Stimulated activated naive CD8-positive, alpha-beta T cell treated with anti-CD3 and anti-CD28 coated beads, Interleukin-15, Interleukin-2, amounts not matched to agents 100 ng/mL and 50 ng/mL, for 24 hours (primary cell): ENCODE results near the gene AHNAK2.
A peak's percentile ranks its signal among the peaks of the same experiment; 100 is the strongest.

Experiments
- H3K27ac Mint-ChIP-seq: one replicate; pipeline ENCODE4 v1.8.0; 2021; ENCODE audit warnings: mild to moderate bottlenecking, mixed read lengths
- H3K27me3 Mint-ChIP-seq: one replicate; pipeline ENCODE4 v1.8.0; 2021; ENCODE audit warnings: mixed read lengths
- H3K36me3 Mint-ChIP-seq: one replicate; pipeline ENCODE4 v1.8.0; 2021; ENCODE audit warnings: low read depth, mixed read lengths
- H3K4me1 Mint-ChIP-seq: one replicate; pipeline ENCODE4 v1.8.0; 2021; ENCODE audit warnings: low read depth, mixed read lengths
- H3K4me3 Mint-ChIP-seq: one replicate; pipeline ENCODE4 v1.8.0; 2021; ENCODE audit warnings: mild to moderate bottlenecking, mixed read lengths
- H3K9me3 Mint-ChIP-seq: one replicate; pipeline ENCODE4 v1.8.0; 2021; ENCODE audit warnings: mixed read lengths

Gene AHNAK2

DNA sequence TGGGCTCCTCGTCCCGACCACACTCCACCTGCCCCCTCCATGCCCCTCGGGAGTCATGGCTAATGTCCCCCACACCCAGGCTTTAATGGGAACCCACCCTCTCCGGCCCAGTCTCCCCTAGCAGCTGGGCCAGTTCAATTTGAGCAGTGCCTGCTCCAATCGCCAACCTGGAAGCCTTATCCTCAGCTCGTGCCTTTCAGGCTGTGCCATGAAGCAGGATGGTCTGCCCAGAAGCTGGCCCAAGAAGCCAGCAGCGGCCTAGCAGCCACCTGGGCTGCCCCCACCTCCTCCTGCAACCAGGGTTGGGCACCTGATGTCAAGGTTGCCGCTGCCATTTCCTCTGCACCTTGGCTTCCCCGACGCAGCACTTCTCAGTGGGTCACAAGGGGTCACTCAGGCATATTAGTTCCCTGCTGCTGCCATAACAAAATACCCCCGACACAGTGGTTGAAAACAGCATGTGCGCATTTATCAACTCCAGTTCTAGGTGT lies 5.1 kb upstream of the AHNAK2 start:
- no peaks in the 10 kb centered on the region for H3K36me3 Mint-ChIP-seq
- no peak overlapping the region for H3K4me3 Mint-ChIP-seq
- H3K27me3 Mint-ChIP-seq = peaks cover 11% of the 10 kb centered on the region
- H3K4me1 Mint-ChIP-seq = peaks cover 8% of the 10 kb centered on the region
- H3K27ac Mint-ChIP-seq = no peak overlapping the region
- no peaks in the 10 kb centered on the region for H3K9me3 Mint-ChIP-seq

DNA sequence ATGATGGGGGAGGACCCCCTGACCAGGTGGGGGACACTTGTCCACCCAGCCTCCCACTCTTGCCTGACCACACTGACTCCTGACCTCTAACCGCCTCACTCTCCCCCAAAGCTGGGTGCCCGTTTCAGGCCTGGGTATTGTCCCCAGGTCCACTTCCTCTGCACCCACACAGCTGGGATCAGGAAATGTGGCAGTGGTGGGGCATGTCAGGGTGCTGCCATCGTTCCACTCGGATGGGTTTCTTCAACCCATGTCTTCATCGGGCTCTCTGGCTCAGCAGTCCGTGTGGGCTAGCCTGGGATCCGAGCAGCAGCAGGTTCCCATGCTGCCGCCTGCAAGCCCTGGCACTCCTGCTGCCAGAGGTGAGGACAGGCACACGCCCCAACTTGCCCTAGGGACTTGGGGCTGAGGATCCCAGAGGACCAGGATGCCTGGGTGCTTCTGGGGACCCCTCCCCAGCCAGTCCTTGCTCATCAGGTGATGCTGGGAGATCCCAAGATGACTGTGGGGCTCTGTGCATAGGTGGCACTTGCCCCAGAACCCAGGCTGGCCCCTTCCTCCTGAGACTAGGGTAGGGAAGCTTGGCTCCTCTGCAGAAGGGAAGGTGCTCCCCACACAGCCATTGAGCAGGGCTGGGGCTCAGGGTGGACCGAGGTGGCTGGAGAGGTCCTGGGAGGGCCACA lies 4.5 kb upstream of the AHNAK2 start:
- Mint-ChIP-seq H3K4me3 (no peak overlapping the region), H3K36me3 (no peaks in the 10 kb centered on the region), H3K27ac (no peak overlapping the region), H3K4me1 (peaks cover 10% of the 10 kb centered on the region), H3K27me3 (peaks cover 13% of the 10 kb centered on the region), H3K9me3 (no peaks in the 10 kb centered on the region)

DNA sequence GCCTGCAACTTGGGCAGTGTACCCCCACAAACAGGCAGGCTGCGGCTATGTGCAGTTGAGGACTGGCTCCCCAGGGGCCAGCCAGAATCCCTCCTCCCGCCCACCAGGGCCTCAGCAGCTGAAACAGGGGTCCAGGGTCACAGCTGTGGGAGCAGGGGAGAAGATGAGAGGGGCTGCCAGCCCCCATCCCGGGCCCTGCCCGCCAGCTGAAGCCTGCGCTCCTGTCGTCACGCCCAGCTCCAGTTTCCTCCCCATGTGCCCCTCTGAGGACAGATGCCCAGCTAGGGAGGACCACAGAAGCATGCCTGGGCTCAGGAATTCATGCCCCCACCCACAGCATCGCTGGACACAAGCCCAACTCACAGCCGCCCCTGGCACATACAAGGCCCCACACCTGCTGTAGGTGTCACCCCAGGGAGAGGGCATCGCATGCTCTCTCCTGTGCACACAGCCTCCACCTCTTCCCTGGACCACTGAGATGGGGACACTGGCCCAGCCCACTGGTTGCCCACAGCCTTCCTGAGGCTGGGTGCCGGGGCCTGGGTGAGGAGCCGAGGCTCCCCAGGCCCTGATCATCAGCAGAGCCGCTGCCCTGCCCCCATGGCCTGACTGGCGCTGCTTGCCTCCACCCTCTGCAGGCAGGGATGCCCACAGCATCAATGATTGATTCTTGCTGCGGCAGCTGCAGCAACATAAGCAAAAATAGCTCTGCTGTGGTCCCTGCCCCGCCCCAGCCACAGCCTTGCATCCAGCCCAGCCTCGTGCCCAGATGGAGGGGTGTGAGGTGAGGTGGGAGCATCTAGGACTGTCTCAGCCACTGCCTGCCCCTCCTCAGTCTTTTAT lies 3.7 kb upstream of the AHNAK2 start:
- Mint-ChIP-seq H3K27me3 (peaks cover 15% of the 10 kb centered on the region), H3K4me1 (peaks cover 14% of the 10 kb centered on the region), H3K4me3 (no peak overlapping the region), H3K9me3 (no peaks in the 10 kb centered on the region), H3K36me3 (no peaks in the 10 kb centered on the region), H3K27ac (no peak overlapping the region)

DNA sequence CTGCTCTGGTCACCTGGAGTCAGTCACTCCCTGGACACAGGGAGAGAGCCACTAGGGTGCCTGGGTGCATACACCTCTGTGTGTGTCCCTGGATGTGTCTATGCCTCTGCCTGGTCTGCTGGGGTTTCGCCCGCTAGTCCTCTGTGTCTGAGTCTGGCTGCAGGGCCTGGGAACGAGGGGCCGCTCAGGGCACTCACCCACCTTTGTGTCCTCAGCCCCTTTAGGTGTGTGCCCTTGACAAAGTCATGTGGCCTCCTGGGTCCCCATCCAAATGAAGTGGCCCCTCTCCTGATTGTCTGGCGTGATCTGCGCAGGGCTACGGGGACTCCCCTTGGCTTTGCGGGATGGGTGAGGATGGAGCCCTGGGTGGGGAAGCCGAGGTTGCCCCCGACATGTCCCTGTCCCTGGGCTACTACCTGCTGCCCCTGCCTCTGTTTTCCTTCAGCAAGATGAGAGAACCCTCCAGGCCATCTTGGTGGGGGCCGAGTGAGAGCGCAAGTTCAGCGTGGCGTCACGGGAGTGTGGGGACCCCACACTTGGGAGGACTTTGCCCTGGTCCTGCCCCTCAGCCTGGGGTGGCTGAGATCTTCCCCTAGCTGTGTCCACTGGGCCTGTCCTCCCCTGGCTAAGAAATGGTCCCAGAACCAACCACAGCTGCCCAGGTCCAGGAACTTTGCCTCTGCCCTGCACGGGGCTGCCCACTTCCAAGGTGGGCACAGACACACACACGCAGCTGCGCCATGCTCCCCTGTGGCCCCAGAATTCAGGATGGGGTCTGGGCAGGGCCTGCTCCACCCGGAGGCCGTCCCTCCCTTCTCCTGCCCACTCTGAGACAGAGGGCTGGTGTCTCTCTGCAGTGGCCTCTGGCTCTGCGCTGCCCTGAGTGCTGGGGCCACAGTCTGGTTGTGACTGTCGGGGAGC lies 2.7 kb upstream of the AHNAK2 start:
- Mint-ChIP-seq H3K4me1 (peaks cover 13% of the 10 kb centered on the region), H3K4me3 (no peak overlapping the region), H3K27ac (no peak overlapping the region), H3K27me3 (peaks cover 21% of the 10 kb centered on the region), H3K9me3 (no peaks in the 10 kb centered on the region), H3K36me3 (no peaks in the 10 kb centered on the region)

DNA sequence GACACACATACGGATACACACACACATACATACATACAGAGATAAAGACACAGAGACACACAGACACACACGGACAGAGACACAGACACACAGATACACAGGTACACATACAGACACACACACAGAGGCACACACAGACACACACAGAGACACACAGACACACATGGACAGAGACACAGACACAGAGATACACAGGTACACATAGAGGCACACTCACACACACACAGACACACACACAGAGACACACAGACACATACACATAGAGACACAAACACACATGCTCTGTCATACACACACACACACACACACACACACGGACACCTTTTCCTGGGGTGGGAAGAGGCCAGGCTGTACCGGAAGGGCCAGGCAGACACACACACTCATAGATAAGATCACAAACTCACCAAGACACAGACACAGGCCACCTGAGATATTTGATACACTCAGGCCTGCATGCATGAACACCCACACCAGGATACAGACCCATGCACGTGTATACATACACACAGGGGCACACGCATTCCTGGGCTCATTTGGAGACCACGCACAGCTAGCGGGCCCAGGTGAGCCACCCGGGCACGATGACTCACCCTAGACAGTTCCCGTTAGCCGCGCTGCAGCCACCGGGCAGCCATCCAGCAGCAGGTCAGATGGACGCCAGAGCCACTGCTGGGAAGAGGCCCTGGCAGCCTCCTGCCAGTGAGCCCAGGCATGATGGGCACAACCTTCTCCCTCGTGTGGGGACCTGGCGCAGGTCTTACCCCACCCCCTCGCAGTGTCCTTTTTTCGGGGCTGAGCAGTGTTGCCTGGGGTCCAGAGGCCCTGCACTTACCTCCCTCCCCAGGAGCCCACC lies 1.8 kb upstream of the AHNAK2 start:
- Mint-ChIP-seq H3K4me3 (no peak overlapping the region), H3K9me3 (no peaks in the 10 kb centered on the region), H3K36me3 (no peaks in the 10 kb centered on the region), H3K27ac (no peak overlapping the region), H3K4me1 (peaks cover 16% of the 10 kb centered on the region), H3K27me3 (peaks cover 21% of the 10 kb centered on the region)

DNA sequence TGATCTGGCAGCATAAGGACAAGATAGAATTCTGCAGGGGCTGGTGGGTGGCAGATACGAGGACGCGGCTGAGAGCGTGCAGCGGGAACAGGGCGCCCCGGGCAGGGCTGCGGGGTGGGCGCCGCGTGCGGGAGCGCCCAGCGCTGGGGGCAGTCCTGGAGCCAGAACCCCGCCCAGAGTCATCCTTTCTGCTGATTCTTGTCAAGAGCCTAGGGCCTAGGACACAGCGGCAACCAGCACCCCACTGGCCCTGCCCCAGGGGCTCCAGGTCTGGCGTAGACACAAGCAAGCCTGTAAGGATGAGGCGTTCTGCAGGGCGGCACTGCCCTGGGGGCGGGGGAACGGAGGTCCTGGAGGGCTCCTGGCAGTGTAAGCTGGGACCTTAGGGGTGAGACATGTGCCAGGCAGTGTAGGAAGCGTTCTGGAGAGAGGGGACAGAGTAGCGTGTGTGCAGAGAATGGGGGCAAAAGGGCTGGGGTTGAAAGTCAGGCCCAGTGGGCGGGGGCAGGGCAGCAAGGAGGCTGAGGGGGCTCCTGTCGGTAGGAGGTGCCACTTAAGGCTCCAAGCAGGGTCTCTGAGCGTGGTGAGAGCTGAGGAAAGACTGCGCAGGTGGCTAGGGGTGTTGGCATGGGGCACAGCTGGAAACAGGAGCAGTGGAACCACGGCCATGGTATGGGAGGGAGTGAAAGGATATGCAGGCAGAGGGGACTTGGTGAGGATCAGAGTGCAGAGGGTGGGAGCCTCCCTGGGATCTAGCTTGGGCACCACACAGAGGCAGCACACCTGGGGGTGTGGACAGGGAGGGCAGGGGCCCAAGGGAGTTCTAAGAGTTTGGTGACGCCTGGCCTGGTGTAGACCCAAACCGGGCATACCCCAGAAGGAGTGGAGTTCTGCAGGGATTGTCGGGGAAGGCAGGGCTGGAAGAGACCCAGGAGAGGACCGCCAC lies 845 bp upstream of the AHNAK2 start:
- H3K36me3 Mint-ChIP-seq = no peaks in the 10 kb centered on the region
- peaks cover 13% of the 10 kb centered on the region for H3K4me1 Mint-ChIP-seq
- H3K27me3 Mint-ChIP-seq = peaks cover 21% of the 10 kb centered on the region
- no peaks in the 10 kb centered on the region for H3K9me3 Mint-ChIP-seq
- no peak overlapping the region for H3K27ac Mint-ChIP-seq
- H3K4me3 Mint-ChIP-seq = no peak overlapping the region

DNA sequence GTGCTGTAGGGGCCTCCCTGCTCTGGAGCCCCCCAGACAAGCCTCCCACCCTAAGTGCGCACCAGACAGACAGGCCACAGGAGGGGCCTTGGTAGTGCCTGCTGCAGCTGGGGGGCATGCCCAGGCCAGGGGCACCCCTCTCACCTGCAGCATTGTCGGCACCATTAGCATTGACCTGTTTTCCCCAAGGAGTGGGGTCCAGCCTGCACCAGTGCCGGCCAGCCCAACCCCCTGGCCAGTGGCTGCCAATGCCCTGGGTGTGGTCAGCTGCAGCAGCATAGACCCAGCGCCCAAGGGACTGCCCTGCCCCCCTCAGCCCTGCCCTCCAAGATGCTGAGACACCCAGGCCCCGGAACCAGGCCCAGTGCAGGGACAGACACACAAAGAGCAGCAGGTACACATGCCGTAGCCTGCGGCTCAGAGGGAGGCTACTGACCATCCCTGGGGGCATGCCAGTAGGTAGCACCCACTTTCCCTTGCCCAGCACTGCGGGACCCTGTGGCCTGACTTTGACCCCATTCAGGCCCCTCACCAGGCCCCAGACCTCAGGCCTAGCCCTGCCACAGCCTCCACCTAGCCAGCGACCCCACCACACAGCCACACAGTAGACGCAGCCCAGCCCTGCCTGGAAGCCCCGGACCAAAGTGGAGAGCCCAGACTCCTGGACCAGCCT lies 1.0 kb downstream of the AHNAK2 start:
- H3K27ac Mint-ChIP-seq = no peak overlapping the region
- no peaks in the 10 kb centered on the region for H3K36me3 Mint-ChIP-seq
- peak overlapping the region; percentile 49 for H3K4me3 Mint-ChIP-seq

DNA sequence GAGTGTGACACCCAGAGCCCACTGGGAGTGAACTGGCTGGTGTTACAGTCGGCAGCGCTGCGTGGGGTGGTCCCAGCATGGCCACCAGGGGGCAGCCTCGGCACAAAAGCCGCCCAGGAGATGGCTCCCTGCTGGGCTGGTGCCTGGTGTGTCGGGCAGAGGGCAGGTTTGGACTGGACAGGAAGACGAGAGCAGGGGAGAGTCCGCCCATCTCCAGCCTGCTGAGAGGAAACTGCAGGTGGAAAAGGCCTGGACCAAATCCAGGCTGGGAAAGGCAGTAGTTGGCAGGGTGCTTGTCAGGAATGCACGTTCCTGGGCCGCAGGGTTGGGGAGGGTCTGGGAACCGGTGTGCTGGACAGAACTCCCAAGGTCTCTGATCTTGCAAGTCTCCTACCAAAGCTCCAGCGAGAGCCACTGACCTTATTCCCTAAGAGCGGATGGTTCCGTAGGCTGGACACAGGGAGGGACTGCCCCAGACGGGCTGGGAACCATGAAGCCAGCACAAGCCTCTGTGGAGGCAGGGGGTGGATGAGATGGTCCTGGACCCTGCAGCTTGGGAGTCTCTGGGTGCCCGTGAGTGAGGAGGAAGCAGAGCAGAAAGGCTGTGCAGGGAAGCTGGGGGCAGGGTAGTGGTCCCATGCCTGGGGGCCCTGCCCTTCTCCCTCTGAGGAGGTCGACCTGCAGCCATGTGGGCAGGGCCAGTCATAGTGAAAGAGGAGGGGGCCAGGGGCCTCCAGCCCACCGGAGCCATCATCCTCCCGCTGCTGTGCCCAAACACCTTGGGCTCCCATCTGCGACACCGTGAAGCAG lies 1.8 kb downstream of the AHNAK2 start:
- peak overlapping the region; percentile 57 for H3K4me3 Mint-ChIP-seq
- no peaks in the 10 kb centered on the region for H3K36me3 Mint-ChIP-seq
- H3K4me1 Mint-ChIP-seq = peaks cover 13% of the 10 kb centered on the region
- H3K27me3 Mint-ChIP-seq = peaks cover 21% of the 10 kb centered on the region
- H3K27ac Mint-ChIP-seq = no peak overlapping the region
- no peaks in the 10 kb centered on the region for H3K9me3 Mint-ChIP-seq

More for the DNA sequence above, 1.0 kb downstream of the AHNAK2 start:
- Mint-ChIP-seq H3K4me1 (peaks cover 13% of the 10 kb centered on the region), H3K9me3 (no peaks in the 10 kb centered on the region), H3K27me3 (peaks cover 21% of the 10 kb centered on the region)

DNA sequence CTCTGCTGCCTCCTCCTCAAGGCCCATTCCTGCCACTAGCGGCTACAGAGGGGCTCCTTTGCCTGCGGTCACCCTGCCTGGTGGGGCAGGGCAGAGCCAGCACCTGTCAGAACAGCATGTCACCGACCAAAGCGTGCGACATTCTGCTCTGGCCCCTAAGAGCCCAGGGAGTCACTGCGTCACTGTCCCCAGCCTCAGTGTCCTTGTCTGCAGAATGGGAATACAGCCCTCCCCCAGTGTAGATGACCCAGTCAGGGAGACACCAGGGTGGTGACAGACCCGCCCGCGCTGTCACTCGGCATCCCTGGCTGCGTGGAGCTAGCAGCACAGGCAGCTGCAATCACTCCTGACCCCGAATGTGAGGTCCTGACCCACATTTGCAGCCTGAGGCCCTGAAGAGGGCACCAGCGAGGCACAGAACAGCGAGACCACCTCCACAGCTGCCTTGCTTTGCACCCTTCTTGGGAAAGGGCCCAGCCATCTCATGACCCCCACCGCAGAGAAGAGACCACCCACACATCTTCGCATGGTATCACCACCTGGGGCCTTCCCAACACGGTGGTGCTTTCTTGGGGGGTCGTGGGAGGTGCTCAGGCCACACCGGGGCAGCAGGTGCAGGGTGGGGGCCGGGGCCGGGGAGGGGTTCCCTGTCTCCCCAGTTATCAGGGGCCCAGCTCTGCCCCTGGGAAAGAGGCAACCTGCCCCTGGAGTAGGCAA lies 2.5 kb downstream of the AHNAK2 start:
- H3K4me1 Mint-ChIP-seq = peaks cover 13% of the 10 kb centered on the region
- no peaks in the 10 kb centered on the region for H3K36me3 Mint-ChIP-seq
- H3K4me3 Mint-ChIP-seq = no peak overlapping the region
- no peaks in the 10 kb centered on the region for H3K9me3 Mint-ChIP-seq
- H3K27me3 Mint-ChIP-seq = peaks cover 21% of the 10 kb centered on the region
- no peak overlapping the region for H3K27ac Mint-ChIP-seq

DNA sequence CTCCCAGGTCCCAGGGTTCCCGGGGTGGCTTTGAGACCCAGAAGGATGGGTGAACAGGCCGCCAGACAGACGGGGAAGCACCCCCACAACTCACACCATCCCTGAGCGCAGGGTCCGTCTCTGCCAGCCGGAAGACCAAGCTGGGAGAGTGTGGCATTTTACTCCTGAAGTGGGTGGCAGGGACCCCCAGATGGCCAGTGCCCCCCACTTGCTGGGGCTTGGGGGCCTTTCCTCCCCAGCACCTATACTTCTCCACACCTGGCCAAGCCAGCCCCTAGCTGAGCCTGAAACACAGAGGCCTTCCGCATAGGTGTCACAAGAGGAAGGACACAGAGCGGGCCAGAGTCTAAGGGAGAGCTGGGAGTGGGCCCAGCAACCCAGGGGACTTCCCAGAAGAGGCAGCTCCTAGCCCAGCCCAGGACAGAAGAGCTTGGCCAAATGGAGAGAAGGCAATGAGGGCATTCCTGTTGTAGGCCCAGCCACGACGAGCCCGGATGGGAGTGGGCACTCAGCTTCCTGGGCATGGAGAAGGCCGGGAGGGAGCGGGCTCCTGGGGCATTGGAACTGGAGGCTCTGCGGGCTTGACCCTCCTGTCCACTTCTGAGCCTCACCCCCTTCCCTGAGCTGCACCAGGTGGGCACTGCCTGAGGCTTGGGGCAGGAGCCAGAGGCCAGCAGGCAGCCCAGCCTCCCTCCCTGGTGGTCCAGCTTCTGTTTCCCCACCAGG lies 3.3 kb downstream of the AHNAK2 start:
- H3K4me1 Mint-ChIP-seq = peaks cover 13% of the 10 kb centered on the region
- no peak overlapping the region for H3K4me3 Mint-ChIP-seq
- H3K27me3 Mint-ChIP-seq = peaks cover 21% of the 10 kb centered on the region
- H3K36me3 Mint-ChIP-seq = no peaks in the 10 kb centered on the region
- H3K27ac Mint-ChIP-seq = no peak overlapping the region
- H3K9me3 Mint-ChIP-seq = no peaks in the 10 kb centered on the region

DNA sequence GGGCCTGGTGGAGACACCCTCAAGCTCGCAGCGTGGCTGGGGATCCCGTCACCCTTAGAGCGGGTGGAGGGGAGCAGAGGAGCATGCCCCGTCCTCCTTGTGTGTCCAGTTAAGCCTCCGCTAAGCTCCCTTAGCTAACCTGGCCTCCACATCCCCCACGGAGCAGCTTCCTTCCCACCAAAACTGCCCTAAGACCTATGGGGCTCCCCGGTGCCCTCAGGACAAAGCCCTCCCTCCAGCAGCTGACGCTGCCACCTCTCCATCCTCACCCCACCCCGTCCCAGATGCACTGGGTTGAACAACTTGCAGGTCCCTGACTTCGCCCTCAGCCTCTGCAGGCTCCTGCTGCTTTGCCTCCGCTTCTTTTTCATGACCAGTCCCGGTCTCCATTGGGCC lies 4.0 kb downstream of the AHNAK2 start:
- Mint-ChIP-seq H3K27me3 (peaks cover 14% of the 10 kb centered on the region), H3K4me3 (no peak overlapping the region), H3K36me3 (no peaks in the 10 kb centered on the region), H3K9me3 (no peaks in the 10 kb centered on the region), H3K4me1 (peaks cover 13% of the 10 kb centered on the region), H3K27ac (no peak overlapping the region)
